Fibroblast of lung (primary cell): ENCODE data around the gene HINT1. TPM values are rescaled to one million over a fixed set of nuclear protein-coding genes. Genes with fewer than 3 reads are reported as not detected.
"Not testable (repeated sequence)": the region's sequence is repeated elsewhere in the genome, so short reads cannot be mapped to it uniquely, and the experiment has no call there.

Source experiments
- DNase-seq, 2 donors: peaks; one replicate each; pipeline versions ENCODE4 v3.0.0 to v3.0.0-alpha.2; 2010; ENCODE audit warnings: low read depth in 2 of 2
- H2AFZ ChIP-seq: 2 replicates; pipeline ENCODE4 v1.5.1; 2012; ENCODE audit warnings: low read length, control low read depth, inconsistent platforms
- H3K27ac ChIP-seq: 2 replicates; pipeline ENCODE4 v1.5.1; 2011; ENCODE audit warnings: low read length, control low read depth; ENCODE audit not compliant: insufficient read depth
- H3K27me3 ChIP-seq: 2 replicates; pipeline ENCODE4 v1.5.1; 2011; ENCODE audit warnings: mild to moderate bottlenecking, low read length; ENCODE audit not compliant: control insufficient read depth, insufficient read depth
- H3K36me3 ChIP-seq: 2 replicates; pipeline ENCODE4 v1.5.1; 2011; ENCODE audit warnings: low read length; ENCODE audit not compliant: control insufficient read depth, insufficient read depth
- H3K4me1 ChIP-seq: 2 replicates; pipeline ENCODE4 v1.5.1; 2011; ENCODE audit warnings: low read length; ENCODE audit not compliant: control insufficient read depth, insufficient read depth; ENCODE audit errors: extremely low read depth
- H3K4me2 ChIP-seq: 2 replicates; pipeline ENCODE4 v1.5.1; 2011; ENCODE audit warnings: low read length, control low read depth; ENCODE audit not compliant: insufficient read depth; ENCODE audit errors: extremely low read depth
- H3K4me3 ChIP-seq, 4 experiments: fragments of 200-600 bp in 1 of 4; sonication (generic) in 1 of 4; replicated peaks in 1 of 4; 2 replicates each; pipeline ENCODE4 v1.5.1; 2011 to 2016; ENCODE audit warnings: low read length in 4 of 4, low read depth in 3 of 4, mild to moderate bottlenecking in 3 of 4, control low read depth in 2 of 4, inconsistent platforms in 1 of 4, mixed read lengths in 1 of 4; ENCODE audit not compliant: insufficient read depth in 1 of 4; ENCODE audit errors: control extremely low read depth in 1 of 4
- H3K79me2 ChIP-seq: 2 replicates; pipeline ENCODE4 v1.5.1; 2012; ENCODE audit warnings: mild to moderate bottlenecking, low read length, inconsistent platforms; ENCODE audit not compliant: control insufficient read depth, insufficient read depth
- H3K9ac ChIP-seq: 2 replicates; pipeline ENCODE4 v1.5.1; 2011; ENCODE audit warnings: mild to moderate bottlenecking, low read length, control low read depth; ENCODE audit not compliant: insufficient read depth
- H3K9me3 ChIP-seq: 2 replicates; pipeline ENCODE4 v1.5.1; 2012; ENCODE audit warnings: low read depth, low read length; ENCODE audit not compliant: control insufficient read depth, insufficient read depth
- H4K20me1 ChIP-seq: 2 replicates; pipeline ENCODE4 v1.5.1; 2011; ENCODE audit warnings: low read length; ENCODE audit not compliant: control insufficient read depth, insufficient read depth; ENCODE audit errors: extremely low read depth
- CTCF ChIP-seq, 2 donors: IDR thresholded peaks in 1 of 2; conservative IDR thresholded peaks in 1 of 2; 1 replicate in 1 of 2; 2 replicates in 1 of 2; pipeline ENCODE4 v1.5.1; 2011 to 2012; ENCODE audit warnings: low read length in 2 of 2, control low read depth in 1 of 2, inconsistent platforms in 1 of 2, low read depth in 1 of 2, mild to moderate bottlenecking in 1 of 2
- EZH2 ChIP-seq: IDR thresholded peaks from 2 replicates; pipeline ENCODE4 v1.5.1; 2012; ENCODE audit warnings: low read length, control low read depth, mild to moderate bottlenecking; ENCODE audit errors: missing control alignments
- polyA plus RNA-seq, 2 donors: library from polyadenylated mRNA; depleted of rRNA in 1 of 2; stranded (reverse) in 1 of 2; unstranded in 1 of 2; fragments of >200 nt; gene quantifications; 2 replicates each; pipeline ENCODE4 v1.2.1, GENCODE V29; 2011 to 2012; ENCODE audit warnings: missing spikeins in 1 of 2
- total RNA-seq: library from RNA; depleted of rRNA; stranded (reverse); fragments of >200 nt; gene quantifications from 2 replicates; pipeline ENCODE4 v1.2.1, GENCODE V29; 2014

HINT1 gene
- total and polyA plus RNA-seq, 2 donors (not counting 1 experiment from before 2014, with no cell fraction given) = 225 to 332 TPM

- Histone ChIP-seq H3K36me3 (no peaks in the 10 kb centered on the region), H3K4me3 (no peak overlapping the region), H4K20me1 (no peaks in the 10 kb centered on the region), H3K79me2 (no peaks in the 10 kb centered on the region), H3K4me2 (no peak overlapping the region), H2AFZ (no peak overlapping the region), H3K4me1 (no peaks in the 10 kb centered on the region), H3K9me3 (no peaks in the 10 kb centered on the region), H3K27me3 (no peaks in the 10 kb centered on the region), H3K9ac (no peak overlapping the region), H3K27ac (no peak overlapping the region)
- no peak for TF ChIP-seq EZH2
- no peak for TF ChIP-seq CTCF (conservative IDR thresholded peaks at IDR 0.05 in 1 of 2, IDR thresholded peaks at IDR 0.05 in 1 of 2; ENCODE audit: low read depth in 1 of 2, low read length in 2 of 2)
- DNase-seq = peak in 1 of 2 donors; percentile 3
These were observed 31.3 kb upstream of the HINT1 start for GRCh38 chr5:131196331-131196730.

- H3K9ac ChIP-seq = no peak overlapping the region
- no peaks in the 10 kb centered on the region for H4K20me1 ChIP-seq
- TF ChIP-seq CTCF (conservative IDR thresholded peaks at IDR 0.05 in 1 of 2, IDR thresholded peaks at IDR 0.05 in 1 of 2; ENCODE audit: low read depth in 1 of 2, low read length in 2 of 2) (no peak), EZH2 (no peak)
- no peak overlapping the region for H2AFZ ChIP-seq
- no peak overlapping the region for H3K4me2 ChIP-seq
- H3K36me3 ChIP-seq = no peaks in the 10 kb centered on the region
- no peaks in the 10 kb centered on the region for H3K4me1 ChIP-seq
- H3K27ac ChIP-seq = no peak overlapping the region
- no peak overlapping the region for H3K4me3 ChIP-seq
- H3K27me3 ChIP-seq = no peaks in the 10 kb centered on the region
- DNase-seq = no peak
- H3K79me2 ChIP-seq = no peaks in the 10 kb centered on the region
- no peaks in the 10 kb centered on the region for H3K9me3 ChIP-seq
These were observed 30.6 kb upstream of the HINT1 start for GRCh38 chr5:131195696-131196095.

GRCh38 chr5:131194725-131195124 lies 29.7 kb upstream of the HINT1 start:
- Histone ChIP-seq H3K36me3 (no peaks in the 10 kb centered on the region), H3K79me2 (no peaks in the 10 kb centered on the region), H3K27ac (no peak overlapping the region), H4K20me1 (no peaks in the 10 kb centered on the region), H2AFZ (no peak overlapping the region), H3K9ac (no peak overlapping the region), H3K27me3 (no peaks in the 10 kb centered on the region), H3K9me3 (no peaks in the 10 kb centered on the region), H3K4me3 (no peak overlapping the region), H3K4me2 (no peak overlapping the region), H3K4me1 (no peaks in the 10 kb centered on the region)
- TF ChIP-seq CTCF (conservative IDR thresholded peaks at IDR 0.05 in 1 of 2, IDR thresholded peaks at IDR 0.05 in 1 of 2; ENCODE audit: low read depth in 1 of 2, low read length in 2 of 2) = no peak
- TF ChIP-seq EZH2 = no peak
- no peak for DNase-seq

- DNase-seq, H4K20me1 ChIP-seq, H3K4me1 ChIP-seq, H3K79me2 ChIP-seq, H3K9ac ChIP-seq, H3K9me3 ChIP-seq, H3K27me3 ChIP-seq, H3K36me3 ChIP-seq, H2AFZ ChIP-seq, H3K4me2 ChIP-seq, H3K4me3 ChIP-seq, H3K27ac ChIP-seq: not testable (repeated sequence)
These were observed 28.8 kb upstream of the HINT1 start for GRCh38 chr5:131193897-131194296.
